Breast epithelium (tissue), 3 donors: ENCODE measurements around the gene SESN1.

ENCODE experiments used
- POLR2A ChIP-seq: fragments of 450-650 bp; IDR thresholded peaks from one replicate; pipeline ENCODE4 v1.6.1; 2016; ENCODE audit warnings: antibody characterized with exemption, mild to moderate bottlenecking, moderate library complexity
- POLR2AphosphoS5 ChIP-seq, 3 donors: sonication (generic); formaldehyde crosslinking; IDR thresholded peaks; one replicate each; pipeline ENCODE4 v1.6.1; 2017; ENCODE audit warnings: antibody characterized with exemption in 3 of 3
- TF ChIP-seq, protein P1 (sequence below), 3 donors: fragments of 450-650 bp; IDR thresholded peaks; one replicate each; pipeline ENCODE4 v1.5.1; 2016 to 2017; ENCODE audit warnings: antibody characterized with exemption in 3 of 3, mild to moderate bottlenecking in 3 of 3, moderate library complexity in 3 of 3

DNA sequence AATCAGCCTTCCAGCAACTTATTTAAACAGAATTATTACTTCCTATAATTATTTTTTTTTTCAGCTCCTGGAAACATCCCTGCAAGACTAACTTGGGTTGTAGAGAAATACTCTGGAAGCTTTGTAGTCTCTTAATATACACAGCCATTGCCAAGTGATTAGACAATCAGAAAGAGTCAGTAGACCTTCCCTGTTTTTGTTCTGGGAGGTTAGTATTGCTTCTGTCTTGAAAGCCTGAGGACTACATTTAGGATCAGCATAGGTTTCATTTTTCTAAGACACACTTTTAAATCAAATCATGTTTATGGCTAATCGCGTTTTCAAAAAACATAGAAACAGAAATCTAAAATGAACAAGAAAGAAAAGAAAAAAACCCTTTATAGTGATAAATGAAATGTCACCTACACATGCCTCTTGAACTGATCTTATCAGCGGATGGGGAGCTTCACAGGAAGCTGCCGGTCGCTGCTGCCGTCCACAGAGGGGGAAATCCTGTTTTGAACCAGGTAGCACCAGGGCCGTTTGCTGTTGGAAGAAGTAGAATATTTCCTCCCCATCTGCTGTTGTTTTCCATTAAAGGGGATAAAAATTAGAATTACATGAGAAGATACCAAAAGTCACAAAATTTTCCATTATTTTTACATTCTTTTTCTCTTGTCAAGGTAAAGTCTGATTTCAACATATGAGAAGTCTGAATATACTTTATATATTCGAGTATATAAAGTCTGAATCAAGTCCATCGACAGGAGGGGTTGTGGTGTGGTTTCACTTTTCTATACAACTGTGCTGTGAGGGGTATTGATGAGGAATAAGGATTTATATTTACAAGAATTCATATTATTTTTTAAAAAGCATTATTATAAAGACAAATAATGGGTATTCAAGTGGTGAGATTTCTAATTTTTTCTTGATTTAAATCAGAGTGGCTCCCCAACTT lies 151.8 kb downstream of the SESN1 start:
- TF ChIP-seq, protein P1, sequence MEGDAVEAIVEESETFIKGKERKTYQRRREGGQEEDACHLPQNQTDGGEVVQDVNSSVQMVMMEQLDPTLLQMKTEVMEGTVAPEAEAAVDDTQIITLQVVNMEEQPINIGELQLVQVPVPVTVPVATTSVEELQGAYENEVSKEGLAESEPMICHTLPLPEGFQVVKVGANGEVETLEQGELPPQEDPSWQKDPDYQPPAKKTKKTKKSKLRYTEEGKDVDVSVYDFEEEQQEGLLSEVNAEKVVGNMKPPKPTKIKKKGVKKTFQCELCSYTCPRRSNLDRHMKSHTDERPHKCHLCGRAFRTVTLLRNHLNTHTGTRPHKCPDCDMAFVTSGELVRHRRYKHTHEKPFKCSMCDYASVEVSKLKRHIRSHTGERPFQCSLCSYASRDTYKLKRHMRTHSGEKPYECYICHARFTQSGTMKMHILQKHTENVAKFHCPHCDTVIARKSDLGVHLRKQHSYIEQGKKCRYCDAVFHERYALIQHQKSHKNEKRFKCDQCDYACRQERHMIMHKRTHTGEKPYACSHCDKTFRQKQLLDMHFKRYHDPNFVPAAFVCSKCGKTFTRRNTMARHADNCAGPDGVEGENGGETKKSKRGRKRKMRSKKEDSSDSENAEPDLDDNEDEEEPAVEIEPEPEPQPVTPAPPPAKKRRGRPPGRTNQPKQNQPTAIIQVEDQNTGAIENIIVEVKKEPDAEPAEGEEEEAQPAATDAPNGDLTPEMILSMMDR (IDR thresholded peaks at IDR 0.05): no peak
- TF ChIP-seq POLR2A (no peak), POLR2AphosphoS5 (IDR thresholded peaks at IDR 0.05) (no peak)
